ENCODE measurements around the gene ZSWIM9. TPM values are rescaled to one million over a fixed set of nuclear protein-coding genes. Genes with fewer than 3 reads are reported as not detected.

Gene ZSWIM9
- total RNA-seq, 2 donors from 2014 or later = 6.2 to 9.7 TPM

DNA sequence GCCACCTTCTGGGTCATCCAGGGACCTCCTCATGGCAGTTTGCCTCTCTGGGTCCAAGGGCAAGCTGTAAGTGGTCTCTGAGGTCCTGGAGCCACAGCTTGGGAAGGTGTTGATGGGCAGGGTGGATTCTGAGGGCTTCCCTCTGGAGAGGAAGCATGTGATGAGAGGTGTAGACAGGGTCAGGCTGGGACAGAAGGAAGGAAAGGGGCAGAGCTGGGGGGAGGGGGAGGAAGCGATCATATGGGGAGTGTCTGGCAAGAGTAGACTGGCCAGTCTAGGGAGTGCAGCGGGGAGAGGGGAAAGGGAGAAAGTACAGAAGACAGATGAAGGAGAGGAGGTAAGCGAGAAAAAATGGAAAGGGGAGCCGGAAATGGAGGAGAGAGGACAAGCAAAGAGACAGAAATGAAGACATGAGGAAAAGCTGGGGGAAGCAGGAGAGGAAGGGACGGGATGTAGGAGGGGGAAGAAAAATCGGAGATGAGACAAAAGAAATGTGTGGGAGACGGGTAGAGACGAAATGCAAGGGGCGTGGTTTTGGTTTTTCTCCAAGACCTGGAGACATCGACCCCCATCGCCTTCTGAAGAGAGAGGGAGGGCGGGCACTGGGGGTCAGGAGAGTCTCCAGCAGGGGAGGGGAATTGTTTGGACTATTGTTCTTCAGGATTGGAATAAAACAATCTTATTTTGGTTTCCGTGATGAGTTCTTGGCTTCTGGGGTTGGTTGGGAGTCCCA lies 26.6 kb downstream of the ZSWIM9 start:
- TF ChIP-seq, protein P1, sequence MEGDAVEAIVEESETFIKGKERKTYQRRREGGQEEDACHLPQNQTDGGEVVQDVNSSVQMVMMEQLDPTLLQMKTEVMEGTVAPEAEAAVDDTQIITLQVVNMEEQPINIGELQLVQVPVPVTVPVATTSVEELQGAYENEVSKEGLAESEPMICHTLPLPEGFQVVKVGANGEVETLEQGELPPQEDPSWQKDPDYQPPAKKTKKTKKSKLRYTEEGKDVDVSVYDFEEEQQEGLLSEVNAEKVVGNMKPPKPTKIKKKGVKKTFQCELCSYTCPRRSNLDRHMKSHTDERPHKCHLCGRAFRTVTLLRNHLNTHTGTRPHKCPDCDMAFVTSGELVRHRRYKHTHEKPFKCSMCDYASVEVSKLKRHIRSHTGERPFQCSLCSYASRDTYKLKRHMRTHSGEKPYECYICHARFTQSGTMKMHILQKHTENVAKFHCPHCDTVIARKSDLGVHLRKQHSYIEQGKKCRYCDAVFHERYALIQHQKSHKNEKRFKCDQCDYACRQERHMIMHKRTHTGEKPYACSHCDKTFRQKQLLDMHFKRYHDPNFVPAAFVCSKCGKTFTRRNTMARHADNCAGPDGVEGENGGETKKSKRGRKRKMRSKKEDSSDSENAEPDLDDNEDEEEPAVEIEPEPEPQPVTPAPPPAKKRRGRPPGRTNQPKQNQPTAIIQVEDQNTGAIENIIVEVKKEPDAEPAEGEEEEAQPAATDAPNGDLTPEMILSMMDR (IDR thresholded peaks at IDR 0.05) = no peak
- no peak overlapping the region for H3K27ac ChIP-seq
- no peak overlapping the region for H3K4me3 ChIP-seq
- H3K36me3 ChIP-seq = no peaks in the 10 kb centered on the region
- H3K9ac ChIP-seq (ENCODE audit: low read depth in 2 of 2, low read length in 2 of 2) = no peak overlapping the region
- H3K4me1 ChIP-seq = no peaks in the 10 kb centered on the region
- DNase-seq = no peak
- intact Hi-C loops (cut with DNase I) = no loop called here
- no peaks in the 10 kb centered on the region for H3K27me3 ChIP-seq
- H3K9me3 ChIP-seq = no peaks in the 10 kb centered on the region

- H3K36me3 ChIP-seq = no peaks in the 10 kb centered on the region
- no peaks in the 10 kb centered on the region for H3K9me3 ChIP-seq
- DNase-seq = no peak
- peak overlapping the region; percentile 58 to 81 for H3K9ac ChIP-seq (ENCODE audit: low read depth in 2 of 2, low read length in 2 of 2)
- TF ChIP-seq, protein P1 (IDR thresholded peaks at IDR 0.05) = no peak
- peak overlapping the region; percentile 61 for H3K4me3 ChIP-seq
- peak overlapping the region; percentile 49 for H3K27ac ChIP-seq
- H3K27me3 ChIP-seq = no peaks in the 10 kb centered on the region
- peaks cover 12% of the 10 kb centered on the region for H3K4me1 ChIP-seq
- intact Hi-C loops (cut with DNase I) = no loop called here
Observed at GRCh38 chr19:48203222-48203793, 32.8 kb downstream of the ZSWIM9 start.

DNA sequence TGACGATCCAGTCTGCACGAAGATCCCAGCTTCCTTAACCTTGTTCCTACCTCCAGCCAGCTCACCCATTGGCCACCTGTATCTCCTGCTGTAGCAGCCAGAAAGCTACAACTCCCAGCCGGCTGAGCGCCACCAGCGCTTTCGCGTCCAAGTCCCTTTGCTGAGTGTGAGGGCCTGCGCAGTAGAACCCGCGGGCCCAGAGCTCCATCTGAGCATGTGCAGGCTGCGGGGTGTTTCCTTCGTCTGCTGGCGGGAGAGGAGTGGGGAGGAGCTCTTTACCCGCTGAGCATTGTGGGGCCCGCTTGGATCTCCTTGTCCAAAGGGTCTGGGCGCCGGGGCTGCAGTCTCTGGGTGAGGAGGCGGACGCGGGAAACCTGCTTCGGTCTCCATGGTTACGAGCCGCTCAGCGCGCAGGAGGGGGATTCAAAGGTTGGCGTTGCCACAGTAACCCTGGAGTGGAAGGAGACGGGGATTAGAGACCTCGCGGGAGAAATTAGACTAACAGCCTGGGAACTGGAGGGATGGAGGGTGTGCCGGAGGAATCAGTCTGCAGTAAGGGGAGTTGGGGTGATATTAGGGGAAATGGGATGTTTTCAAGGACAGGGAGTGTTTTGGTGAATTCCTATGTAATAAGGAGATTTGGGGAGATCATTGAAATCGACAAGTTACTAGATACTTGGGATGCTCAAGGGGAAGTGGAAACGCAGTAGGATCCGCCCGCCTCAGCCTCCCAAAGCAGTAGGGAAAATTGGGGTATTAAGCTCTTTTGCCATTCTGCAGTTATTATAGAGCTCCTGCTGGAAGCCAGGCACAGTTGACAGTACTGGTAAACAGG lies 33.5 kb downstream of the ZSWIM9 start:
- intact Hi-C loops (cut with DNase I) = no loop called here
- H3K27me3 ChIP-seq = no peaks in the 10 kb centered on the region
- no peaks in the 10 kb centered on the region for H3K36me3 ChIP-seq

GRCh38 chr19:48206397-48207093 lies 36.1 kb downstream of the ZSWIM9 start:
- no peak overlapping the region for H3K27ac ChIP-seq

More for the DNA sequence above, 33.5 kb downstream of the ZSWIM9 start:
- H3K9ac ChIP-seq (ENCODE audit: low read depth in 2 of 2, low read length in 2 of 2) = peak overlapping the region; percentile 58 to 81
- TF ChIP-seq, protein P1 (IDR thresholded peaks at IDR 0.05) = no peak
- DNase-seq = peak; percentile 97
- peak overlapping the region; percentile 61 for H3K4me3 ChIP-seq
- H3K9me3 ChIP-seq = no peaks in the 10 kb centered on the region
- peaks cover 12% of the 10 kb centered on the region for H3K4me1 ChIP-seq
- peak overlapping the region; percentile 49 for H3K27ac ChIP-seq

More at GRCh38 chr19:48206397-48207093, 36.1 kb downstream of the ZSWIM9 start:
- H3K36me3 ChIP-seq = no peaks in the 10 kb centered on the region
- no peaks in the 10 kb centered on the region for H3K9me3 ChIP-seq
- H3K4me3 ChIP-seq = no peak overlapping the region
- intact Hi-C loops (cut with DNase I) = no loop called here
- peaks cover 12% of the 10 kb centered on the region for H3K4me1 ChIP-seq
- no peaks in the 10 kb centered on the region for H3K27me3 ChIP-seq
- TF ChIP-seq, protein P1 (IDR thresholded peaks at IDR 0.05) = no peak
- DNase-seq = no peak
- no peak overlapping the region for H3K9ac ChIP-seq (ENCODE audit: low read depth in 2 of 2, low read length in 2 of 2)
